Inflammatory macrophage (primary cell): ENCODE measurements around the gene IL17RB.
A peak's percentile ranks its signal among the peaks of the same experiment; 100 is the strongest.

Experiments
- DNase-seq, 2 donors: peaks; one replicate each; pipeline ENCODE4 v3.0.0-alpha.2; 2020 to 2022

IL17RB gene

GRCh38 chr3:53812434-53812833 is 33.9 kb upstream of the IL17RB start:
- DNase-seq: no peak

GRCh38 chr3:53813229-53813628 is 33.1 kb upstream of the IL17RB start:
- no peak for DNase-seq

GRCh38 chr3:53813876-53814275 is 32.5 kb upstream of the IL17RB start:
- no peak for DNase-seq

DNA sequence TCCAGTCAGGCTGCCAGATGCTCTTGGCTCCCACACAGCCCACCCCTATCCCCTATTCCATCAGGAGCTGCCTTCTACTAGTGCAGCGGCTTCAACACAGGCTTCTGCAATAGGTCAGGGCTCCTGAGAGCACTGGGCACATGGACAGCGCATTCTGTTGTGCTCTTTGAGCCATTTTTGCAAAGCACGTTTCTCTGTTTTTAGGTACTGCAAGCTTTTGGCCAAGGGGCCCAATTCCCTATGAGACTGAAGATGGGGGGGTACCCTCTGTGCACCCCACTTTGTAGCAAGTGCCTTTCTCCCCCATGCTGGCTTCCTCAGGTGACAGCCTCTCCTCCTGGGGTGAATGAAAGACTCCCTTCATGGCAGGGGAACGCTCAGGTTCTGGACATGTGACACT is 31.3 kb upstream of the IL17RB start:
- DNase-seq: no peak

GRCh38 chr3:53815651-53816050 is 30.7 kb upstream of the IL17RB start:
- no peak for DNase-seq

DNA sequence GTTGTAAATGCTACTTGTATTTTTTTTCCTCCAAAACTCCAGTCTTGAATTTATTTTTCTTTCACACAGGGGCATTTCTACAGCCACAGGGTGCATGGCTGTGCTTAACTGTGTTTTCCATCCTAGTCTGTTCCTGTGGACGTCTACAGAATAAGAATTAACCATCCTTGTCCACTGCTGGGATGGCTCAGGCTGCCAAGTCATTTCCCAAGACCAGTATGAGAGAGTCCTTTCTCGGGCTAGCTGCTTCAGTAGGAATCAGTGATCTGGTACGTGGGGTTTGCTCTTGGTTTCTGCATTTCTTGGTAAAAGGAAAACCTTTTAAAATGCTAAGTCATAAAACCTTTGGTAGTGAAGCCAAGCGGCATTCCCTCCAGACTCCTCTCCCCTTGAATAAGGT is 29.9 kb upstream of the IL17RB start:
- no peak for DNase-seq

DNA sequence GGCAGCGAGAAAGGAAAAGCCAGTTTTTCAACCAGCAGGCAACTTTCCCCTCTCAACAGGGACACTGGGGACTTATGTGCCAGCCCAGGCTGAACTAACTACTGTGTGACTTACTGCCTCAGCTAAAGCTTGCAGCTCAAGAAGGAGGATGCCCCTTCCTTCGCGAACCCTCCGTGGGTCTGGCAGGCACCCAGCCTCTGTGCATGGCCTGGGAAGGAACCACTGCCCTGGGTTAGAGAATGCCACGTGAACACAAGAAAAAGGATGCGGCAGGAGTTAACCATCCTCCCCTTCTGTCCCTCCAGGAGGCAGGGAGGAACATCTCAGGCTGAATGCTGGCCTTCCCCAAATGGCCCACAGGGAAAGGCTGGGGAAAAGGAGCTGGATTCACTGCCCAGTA is 29.2 kb upstream of the IL17RB start:
- no peak for DNase-seq

DNA sequence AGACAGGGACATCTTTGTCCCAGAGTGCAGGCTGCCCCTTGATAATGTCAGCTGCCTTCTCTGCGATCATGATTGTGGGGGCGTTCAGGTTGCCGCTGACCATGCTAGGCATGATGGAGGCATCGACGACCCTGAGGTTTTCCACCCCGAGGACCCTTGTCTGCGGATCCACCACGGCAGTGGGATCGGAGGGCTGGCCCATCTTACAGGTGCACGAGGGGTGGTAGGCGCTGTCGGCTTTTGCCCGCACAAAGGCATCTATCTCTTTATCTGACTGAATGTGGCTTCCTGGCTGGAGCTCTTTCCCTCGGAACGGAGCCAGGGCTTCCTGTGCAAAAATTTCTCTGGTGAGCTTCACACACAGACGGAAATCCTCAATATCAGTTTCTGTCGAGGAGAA is 28.6 kb upstream of the IL17RB start:
- no peak for DNase-seq

DNA sequence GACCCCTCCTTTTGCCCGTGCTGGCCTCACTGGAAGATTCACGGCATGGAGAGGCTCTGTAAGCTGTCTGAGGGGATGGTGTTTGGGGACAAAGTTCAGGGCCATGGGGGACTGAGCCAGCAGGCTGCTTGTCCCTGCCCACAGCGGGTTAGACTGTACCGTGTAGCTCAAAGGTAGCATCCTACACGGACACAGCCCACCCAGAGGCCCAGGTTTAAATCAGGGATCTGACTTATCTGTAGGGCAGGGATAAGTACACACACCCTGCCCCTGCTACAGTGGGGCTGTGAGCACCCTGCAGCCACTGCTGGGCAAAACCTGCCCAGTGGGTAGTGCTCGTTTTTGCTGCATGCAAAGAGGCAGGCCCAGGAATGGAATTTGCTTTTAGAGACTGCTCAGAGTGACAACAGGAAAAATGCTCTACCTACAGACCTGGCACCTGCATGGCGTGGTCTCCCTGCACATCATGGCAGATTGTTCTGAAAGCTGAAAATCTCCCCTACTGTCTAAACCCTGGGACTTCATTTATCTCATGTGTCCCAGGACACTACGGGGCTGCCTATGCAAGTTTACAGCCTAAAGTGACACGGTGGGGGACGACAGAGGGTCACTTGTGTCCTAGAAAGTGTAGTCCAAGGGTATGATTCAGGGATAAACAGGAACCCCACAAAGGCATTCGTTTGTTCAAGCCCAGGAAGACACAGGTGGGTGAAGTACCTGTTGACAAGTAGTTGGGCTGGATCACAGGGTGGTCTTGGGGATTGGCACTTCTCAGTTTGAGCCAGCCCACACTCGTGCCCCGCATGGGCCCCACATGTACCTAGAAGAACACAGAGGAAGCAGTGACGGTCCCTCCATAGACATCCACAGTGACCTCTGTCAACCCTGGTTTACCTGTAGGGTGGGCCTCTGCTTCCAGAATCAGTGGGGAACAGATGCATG is 27.9 kb upstream of the IL17RB start:
- no peak for DNase-seq

GRCh38 chr3:53819163-53819868 is 27.1 kb upstream of the IL17RB start:
- no peak for DNase-seq

DNA sequence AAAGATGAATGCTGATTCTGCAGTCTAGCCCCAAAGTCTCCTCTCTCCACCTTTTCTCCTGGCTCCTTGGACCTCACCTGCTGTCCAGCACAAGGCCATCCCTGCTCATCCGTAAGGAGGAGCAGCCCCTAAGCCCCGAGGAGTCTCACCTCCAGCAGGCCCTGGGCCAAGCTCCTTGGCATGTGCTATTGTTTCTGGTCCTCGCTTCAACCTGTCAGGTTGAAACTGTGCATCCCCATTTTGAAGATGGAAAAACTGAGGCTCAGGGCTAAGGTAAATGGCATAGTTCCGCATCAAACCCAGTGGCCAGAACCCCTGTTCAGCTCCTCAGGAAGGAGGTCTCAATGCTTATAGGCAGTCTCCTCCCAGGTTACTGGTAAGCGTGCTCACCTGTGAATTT is 26.3 kb upstream of the IL17RB start:
- DNase-seq: no peak

GRCh38 chr3:53820756-53821580 is 25.4 kb upstream of the IL17RB start:
- no peak for DNase-seq

- no peak for DNase-seq
These were observed 24.7 kb upstream of the IL17RB start for GRCh38 chr3:53821631-53822121.

DNA sequence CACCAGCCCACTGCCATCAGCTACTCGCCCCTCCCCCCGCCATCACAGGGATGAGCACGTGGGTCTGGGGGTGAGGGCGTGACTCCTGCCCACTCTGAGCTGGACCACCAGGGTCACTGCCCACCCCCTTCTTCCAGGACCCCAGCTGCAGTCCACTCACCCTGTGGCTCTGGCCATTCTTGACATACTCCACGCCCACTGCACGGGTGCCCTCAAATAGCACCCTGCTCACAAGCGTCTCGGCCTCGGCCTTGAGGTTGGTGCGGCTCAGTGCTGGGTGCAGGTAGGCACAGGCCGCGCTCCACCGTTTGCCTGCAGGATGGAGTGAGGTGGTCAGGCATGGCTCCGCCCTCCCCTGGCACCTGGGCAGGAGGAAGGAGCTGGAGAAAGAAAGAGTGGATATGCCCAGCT is 24.0 kb upstream of the IL17RB start:
- no peak for DNase-seq

- no peak for DNase-seq
These were observed 23.1 kb upstream of the IL17RB start for GRCh38 chr3:53823026-53823955.

- no peak for DNase-seq
These were observed 22.3 kb upstream of the IL17RB start for GRCh38 chr3:53823956-53824657.

DNA sequence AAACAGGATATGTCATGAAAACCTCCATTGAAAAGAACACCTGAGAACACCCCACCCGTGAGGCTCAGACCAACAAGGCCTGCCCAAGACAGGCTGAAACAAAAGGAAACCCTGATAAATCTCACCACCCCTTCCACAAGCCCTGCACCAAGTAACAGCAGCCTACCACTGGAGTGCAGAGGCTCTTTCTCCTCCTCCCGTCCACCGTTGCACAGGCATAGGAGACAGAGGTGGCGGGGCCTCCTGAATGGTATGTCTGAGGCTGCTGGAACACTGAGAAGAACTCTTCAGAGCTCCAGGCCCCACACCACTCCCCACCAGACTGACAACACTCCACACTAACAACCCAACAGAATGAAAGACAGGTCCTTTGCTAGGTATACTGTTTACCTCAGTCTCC is 21.6 kb upstream of the IL17RB start:
- DNase-seq: no peak

GRCh38 chr3:53826048-53826447 is 20.3 kb upstream of the IL17RB start:
- no peak for DNase-seq

GRCh38 chr3:53828581-53828980 is 17.8 kb upstream of the IL17RB start:
- peak; percentile 65 to 67 for DNase-seq

- no peak for DNase-seq
These were observed 16.8 kb upstream of the IL17RB start for GRCh38 chr3:53829605-53830004.

DNA sequence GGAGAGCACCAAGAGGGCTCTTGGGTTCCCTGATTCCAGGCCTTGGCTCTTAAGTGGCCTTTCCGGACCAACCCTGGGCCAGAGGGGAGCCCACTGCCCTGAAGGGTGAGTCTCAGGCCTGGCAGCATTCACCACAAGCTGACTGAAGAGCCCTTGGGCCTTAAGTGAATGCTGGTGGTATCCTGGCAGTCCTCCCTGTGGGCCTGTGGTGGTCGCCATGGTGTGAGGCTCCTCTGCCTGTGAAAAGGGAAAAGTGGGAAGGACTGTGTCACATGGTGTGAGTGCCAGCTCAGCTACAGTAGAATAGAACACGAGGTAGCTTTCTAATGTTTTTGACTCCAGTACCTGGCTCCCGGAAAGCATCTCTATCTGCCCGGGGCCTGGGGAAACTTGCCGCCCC is 15.4 kb upstream of the IL17RB start:
- DNase-seq: no peak
